RWPE1 (cell line): ENCODE data around the gene ERH.

ENCODE experiments used
- CTCF ChIA-PET: fragments of 350-600 bp; sonication (Branson Sonifier 250); formaldehyde crosslinking; extraction: SDS; loops from one replicate; lab custom pipeline; 2021; lab: Yijun Ruan, JAX
- POLR2A ChIA-PET: fragments of 400-600 bp; formaldehyde crosslinking; extraction: SDS; loops from one replicate; lab custom pipeline; 2020; ENCODE audit warnings: antibody characterized with exemption; ENCODE audit not compliant: low non-redundant PET; lab: Yijun Ruan, JAX
- DNase-seq: peaks from one replicate; pipeline ENCODE4 v3.0.0; 2012; ENCODE audit warnings: low spot score
- H3K27ac ChIP-seq: fragments of 450-650 bp; 2 replicates; pipeline ENCODE4 v1.5.1; 2017
- CTCF ChIP-seq: fragments of 450-650 bp; conservative IDR thresholded peaks from 2 replicates; pipeline ENCODE4 v1.5.1; 2017; ENCODE audit warnings: low read depth, mild to moderate bottlenecking

ERH gene

DNA sequence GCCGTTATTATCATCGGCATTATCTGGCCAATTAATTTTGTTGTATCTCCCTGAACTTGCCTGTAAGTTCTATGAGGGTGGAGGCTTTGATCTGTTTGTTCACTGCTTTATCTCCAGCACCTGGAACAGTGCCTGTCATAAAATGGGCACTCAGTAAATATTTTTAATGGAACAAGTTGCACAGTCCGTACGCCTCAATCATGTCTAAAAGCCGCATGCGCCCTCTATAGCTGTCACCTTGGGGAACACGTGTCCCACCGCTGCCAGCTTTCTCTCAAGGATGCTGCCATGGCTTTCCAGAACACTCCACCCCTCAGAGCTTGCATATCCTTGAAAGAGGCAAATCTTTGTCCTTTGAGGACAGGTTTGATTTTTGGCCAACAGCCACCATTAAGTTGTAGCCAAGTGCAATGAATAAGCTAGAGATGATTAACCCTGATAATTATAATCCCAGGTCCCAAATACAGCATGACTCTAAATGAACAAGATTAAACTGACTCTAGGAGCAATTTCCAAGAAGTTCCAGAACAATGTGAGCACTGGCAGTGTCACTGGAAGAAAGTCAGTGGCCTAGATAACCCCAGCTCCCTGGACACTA is 55.1 kb downstream of the ERH start:
- no peak overlapping the region for H3K27ac ChIP-seq
- DNase-seq = no peak
- CTCF ChIA-PET = interaction anchor here (1.1 kb wide), 1 partner anchor 75 kb away, joined by 3 read pairs; no protein-coding TSS in a partner anchor
- no peak for TF ChIP-seq CTCF
- POLR2A ChIA-PET = no interaction called here

- no peak for TF ChIP-seq CTCF
- POLR2A ChIA-PET = no interaction called here
- H3K27ac ChIP-seq = no peak overlapping the region
- CTCF ChIA-PET = no interaction called here
- DNase-seq = no peak
Observed at GRCh38 chr14:69339426-69339825, 58.7 kb downstream of the ERH start.

- H3K27ac ChIP-seq = no peak overlapping the region
- TF ChIP-seq CTCF = no peak
- POLR2A ChIA-PET = no interaction called here
- DNase-seq = no peak
- CTCF ChIA-PET = interaction anchor here (0.6 to 0.7 kb wide), 2 partner anchors 38 to 50 kb away, joined by 4 read pairs; no protein-coding TSS in a partner anchor
Observed at GRCh38 chr14:69337984-69338383, 60.1 kb downstream of the ERH start.

DNA sequence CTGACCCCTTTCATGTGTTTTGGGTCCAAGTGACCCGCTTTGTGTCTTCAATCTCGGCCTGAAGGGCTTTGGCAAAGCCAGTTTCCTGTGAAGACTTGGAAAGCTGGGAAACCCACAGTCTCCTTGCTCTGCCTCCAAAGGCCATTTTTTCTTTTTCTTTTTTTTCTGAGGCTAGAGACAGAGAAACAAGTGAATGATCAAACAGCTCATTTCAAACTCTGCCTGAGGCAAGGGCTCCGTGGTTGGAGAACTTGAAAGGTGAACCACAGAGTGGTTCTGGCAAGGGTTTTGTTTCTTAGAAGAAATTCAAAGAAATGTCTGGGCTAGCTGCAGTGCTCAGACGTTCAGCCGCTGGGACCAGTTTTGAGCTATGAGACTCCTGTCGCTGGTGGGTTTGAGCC is 62.7 kb downstream of the ERH start:
- no peak overlapping the region for H3K27ac ChIP-seq
- no peak for DNase-seq
- no peak for TF ChIP-seq CTCF
- ChIA-PET CTCF (interaction anchor here (0.7 kb wide), 1 partner anchor 508 kb away, joined by 3 read pairs; no protein-coding TSS in a partner anchor), POLR2A (no interaction called here)

- no peak for DNase-seq
- ChIA-PET POLR2A (no interaction called here), CTCF (interaction anchor here (0.7 kb wide), 1 partner anchor 509 kb away, joined by 3 read pairs; no protein-coding TSS in a partner anchor)
- TF ChIP-seq CTCF = no peak
- no peak overlapping the region for H3K27ac ChIP-seq
Observed at GRCh38 chr14:69334576-69334975, 63.5 kb downstream of the ERH start.

DNA sequence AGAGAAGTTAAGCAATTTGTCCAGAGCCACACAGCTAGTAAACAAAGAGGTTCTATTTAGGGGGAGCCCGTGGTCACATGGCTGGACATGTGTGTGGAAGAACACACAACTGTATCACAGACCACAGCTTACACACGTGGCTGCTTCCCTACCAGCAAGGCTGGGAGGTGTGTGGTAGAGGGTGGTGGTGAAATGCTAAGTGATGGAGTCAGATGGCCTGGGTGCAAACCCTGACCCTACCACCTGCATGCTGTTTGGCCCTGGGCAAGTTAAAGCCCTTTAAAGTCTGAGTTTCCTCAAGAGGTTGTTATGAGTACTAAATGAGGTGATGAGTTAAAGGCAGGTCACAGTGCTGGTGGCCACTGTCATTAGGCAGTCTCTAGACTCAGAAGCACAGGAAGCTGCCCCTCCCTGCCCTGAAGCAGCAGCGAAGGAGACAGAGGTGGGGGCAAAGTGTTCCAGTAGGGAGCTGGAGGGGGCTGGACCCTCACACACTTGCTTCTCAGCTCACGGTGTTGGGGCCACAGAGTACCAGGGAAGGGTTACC is 64.2 kb downstream of the ERH start:
- CTCF ChIA-PET = no interaction called here
- POLR2A ChIA-PET = no interaction called here
- DNase-seq = no peak
- no peak for TF ChIP-seq CTCF
- H3K27ac ChIP-seq = no peak overlapping the region
